MCF 10A (cell line): ENCODE data around the gene POLG. TPM values are rescaled to one million over a fixed set of nuclear protein-coding genes. Genes with fewer than 3 reads are reported as not detected.

ENCODE experiments used
- BruUV-seq: library from RNA; stranded (reverse); fragments of 400-500 nt; replicated peaks from 2 replicates; lab custom pipeline; 2021; lab: Mats Ljungman, UMichigan
- CTCF ChIA-PET: fragments of 300-600 bp; sonication (Branson Sonifier 250); formaldehyde crosslinking; extraction: SDS; loops from one replicate; lab custom pipeline; 2021; ENCODE audit warnings: antibody characterized with exemption, inconsistent platforms; lab: Yijun Ruan, JAX
- POLR2A ChIA-PET: fragments of 300-600, 350-650 bp; sonication (Branson Sonifier 250); formaldehyde crosslinking; extraction: SDS; loops from one replicate; lab custom pipeline; 2020; ENCODE audit warnings: antibody characterized with exemption, inconsistent platforms; lab: Yijun Ruan, JAX
- DNase-seq: peaks from one replicate; pipeline ENCODE4 v3.0.0-alpha.2; 2018; ENCODE audit not compliant: unreplicated experiment
- H3K27ac Mint-ChIP-seq: one replicate; pipeline ENCODE4 v1.8.0; 2022; ENCODE audit warnings: mild to moderate bottlenecking, low read depth, mixed read lengths; ENCODE audit not compliant: unreplicated experiment
- H3K27me3 Mint-ChIP-seq: one replicate; pipeline ENCODE4 v1.8.0; 2022; ENCODE audit warnings: mixed read lengths; ENCODE audit not compliant: insufficient read depth, unreplicated experiment
- H3K36me3 Mint-ChIP-seq: one replicate; pipeline ENCODE4 v1.8.0; 2022; ENCODE audit warnings: mild to moderate bottlenecking, moderate library complexity, mixed read lengths; ENCODE audit not compliant: insufficient read depth, unreplicated experiment
- H3K4me1 Mint-ChIP-seq: one replicate; pipeline ENCODE4 v1.8.0; 2022; ENCODE audit warnings: mixed read lengths; ENCODE audit not compliant: insufficient read depth, unreplicated experiment
- H3K4me3 Mint-ChIP-seq: one replicate; pipeline ENCODE4 v1.8.0; 2022; ENCODE audit warnings: mild to moderate bottlenecking, moderate library complexity, mixed read lengths; ENCODE audit not compliant: unreplicated experiment
- H3K9me3 Mint-ChIP-seq: one replicate; pipeline ENCODE4 v1.8.0; 2022; ENCODE audit warnings: mixed read lengths; ENCODE audit not compliant: unreplicated experiment
- intact Hi-C: fragments of 100-400 bp; cut with micrococcal nuclease; formaldehyde crosslinking; loops from 2 replicates; pipeline ENCODE4 v1.14.1; 2022
- total RNA-seq: library from RNA; stranded (reverse); gene quantifications from 2 replicates; pipeline ENCODE4 v1.2.3, GENCODE V29; 2022
- TF ChIP-seq, protein P1 (sequence below): fragments of 200-600 bp; IDR thresholded peaks from one replicate; pipeline ENCODE4 v1.8.0; 2022; ENCODE audit warnings: antibody characterized with exemption, mild to moderate bottlenecking; ENCODE audit not compliant: unreplicated experiment

POLG gene
- total RNA-seq, 1 experiment from 2014 or later, result 62.2 TPM

DNA sequence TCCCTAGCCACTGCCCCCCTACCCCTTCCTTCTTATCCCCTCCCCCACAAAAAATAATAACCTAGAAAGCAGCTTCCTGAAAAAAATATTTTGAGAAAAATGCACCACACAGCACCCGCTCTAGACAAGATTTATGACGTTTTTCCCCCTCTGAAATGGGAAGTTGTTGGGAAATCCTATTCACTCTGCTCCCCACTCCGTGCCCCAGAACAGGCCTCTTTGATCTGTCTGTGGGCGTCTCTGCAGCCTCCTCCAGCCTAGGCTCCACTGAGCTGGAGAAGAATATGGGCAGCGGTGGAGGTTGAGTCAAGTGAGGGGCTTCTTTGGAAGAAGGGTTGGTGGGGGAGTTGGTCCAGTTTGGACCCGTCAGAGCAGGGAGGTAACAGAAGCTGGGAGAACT lies 28.5 kb upstream of the POLG start:
- Mint-ChIP-seq H3K27me3 (peaks cover 90% of the 10 kb centered on the region), H3K27ac (no peak overlapping the region), H3K36me3 (no peaks in the 10 kb centered on the region), H3K4me3 (no peak overlapping the region), H3K9me3 (no peaks in the 10 kb centered on the region), H3K4me1 (no peaks in the 10 kb centered on the region)
- intact Hi-C loops, result no loop called here
- TF ChIP-seq, protein P1, sequence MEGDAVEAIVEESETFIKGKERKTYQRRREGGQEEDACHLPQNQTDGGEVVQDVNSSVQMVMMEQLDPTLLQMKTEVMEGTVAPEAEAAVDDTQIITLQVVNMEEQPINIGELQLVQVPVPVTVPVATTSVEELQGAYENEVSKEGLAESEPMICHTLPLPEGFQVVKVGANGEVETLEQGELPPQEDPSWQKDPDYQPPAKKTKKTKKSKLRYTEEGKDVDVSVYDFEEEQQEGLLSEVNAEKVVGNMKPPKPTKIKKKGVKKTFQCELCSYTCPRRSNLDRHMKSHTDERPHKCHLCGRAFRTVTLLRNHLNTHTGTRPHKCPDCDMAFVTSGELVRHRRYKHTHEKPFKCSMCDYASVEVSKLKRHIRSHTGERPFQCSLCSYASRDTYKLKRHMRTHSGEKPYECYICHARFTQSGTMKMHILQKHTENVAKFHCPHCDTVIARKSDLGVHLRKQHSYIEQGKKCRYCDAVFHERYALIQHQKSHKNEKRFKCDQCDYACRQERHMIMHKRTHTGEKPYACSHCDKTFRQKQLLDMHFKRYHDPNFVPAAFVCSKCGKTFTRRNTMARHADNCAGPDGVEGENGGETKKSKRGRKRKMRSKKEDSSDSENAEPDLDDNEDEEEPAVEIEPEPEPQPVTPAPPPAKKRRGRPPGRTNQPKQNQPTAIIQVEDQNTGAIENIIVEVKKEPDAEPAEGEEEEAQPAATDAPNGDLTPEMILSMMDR, result no peak
- BruUV-seq, result no TSS peak
- DNase-seq, result no peak
- ChIA-PET POLR2A (no interaction called here), CTCF (interaction anchor here (13.8 kb wide), 1 partner anchor 60 kb away, joined by 443 read pairs; no protein-coding TSS in a partner anchor)

DNA sequence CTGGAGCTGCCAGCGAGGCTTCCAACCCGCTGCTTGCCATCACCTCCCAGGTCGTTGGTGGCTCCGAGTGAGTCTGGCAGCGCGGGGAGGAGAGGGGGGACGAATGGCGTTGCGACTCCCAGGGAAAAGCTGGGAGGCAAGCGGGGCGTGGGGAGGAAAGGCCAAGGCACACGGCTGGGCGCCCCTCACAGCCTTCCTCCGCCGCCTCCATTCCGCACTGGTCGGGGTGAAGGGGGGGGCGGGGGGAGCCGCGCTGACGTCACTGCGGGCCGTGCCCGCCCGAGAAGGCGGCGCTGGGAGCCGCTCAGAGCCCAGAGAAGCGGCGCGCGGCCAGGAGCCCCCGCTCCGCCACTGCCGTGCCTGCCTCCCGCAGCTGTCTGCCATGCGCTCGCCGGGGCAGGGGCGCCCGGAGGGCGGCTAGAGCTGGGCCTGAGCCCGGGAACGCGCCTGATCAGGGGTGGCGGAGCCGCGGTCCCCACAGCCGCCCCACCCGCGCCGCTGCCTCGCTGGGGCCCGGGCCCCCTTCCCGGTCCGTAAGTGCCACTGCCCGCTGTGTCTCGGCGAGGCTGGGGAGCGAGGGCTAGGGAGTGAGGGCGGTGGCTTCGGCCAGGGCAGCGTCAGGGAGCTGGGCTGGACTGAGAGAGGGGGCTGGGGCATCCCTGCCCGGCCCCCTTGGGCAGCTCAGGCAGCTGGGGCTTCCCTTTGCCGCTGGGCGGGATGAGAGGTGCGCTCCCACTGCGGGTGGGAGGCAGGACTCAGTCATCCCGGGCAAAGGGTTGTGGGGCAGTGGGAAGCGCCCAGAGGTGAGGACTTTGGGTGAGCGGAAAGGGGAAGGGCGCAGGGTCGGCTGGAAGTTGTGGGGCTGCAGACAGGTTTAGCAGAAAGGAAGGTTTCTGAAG lies 27.8 kb upstream of the POLG start:
- ChIA-PET POLR2A (no interaction called here), CTCF (interaction anchor here (0.6 to 13.8 kb wide), 4 partner anchors 10 to 60 kb away, joined by 3 to 443 read pairs (median 47); no protein-coding TSS in a partner anchor)
- H3K36me3 Mint-ChIP-seq, result no peaks in the 10 kb centered on the region
- H3K4me3 Mint-ChIP-seq, result no peak overlapping the region
- TF ChIP-seq, protein P1, result no peak
- H3K27ac Mint-ChIP-seq, result no peak overlapping the region
- BruUV-seq, result no TSS peak
- intact Hi-C loops, result no loop called here
- H3K9me3 Mint-ChIP-seq, result no peaks in the 10 kb centered on the region
- no peaks in the 10 kb centered on the region for H3K4me1 Mint-ChIP-seq
- H3K27me3 Mint-ChIP-seq, result peaks cover 93% of the 10 kb centered on the region
- no peak for DNase-seq

DNA sequence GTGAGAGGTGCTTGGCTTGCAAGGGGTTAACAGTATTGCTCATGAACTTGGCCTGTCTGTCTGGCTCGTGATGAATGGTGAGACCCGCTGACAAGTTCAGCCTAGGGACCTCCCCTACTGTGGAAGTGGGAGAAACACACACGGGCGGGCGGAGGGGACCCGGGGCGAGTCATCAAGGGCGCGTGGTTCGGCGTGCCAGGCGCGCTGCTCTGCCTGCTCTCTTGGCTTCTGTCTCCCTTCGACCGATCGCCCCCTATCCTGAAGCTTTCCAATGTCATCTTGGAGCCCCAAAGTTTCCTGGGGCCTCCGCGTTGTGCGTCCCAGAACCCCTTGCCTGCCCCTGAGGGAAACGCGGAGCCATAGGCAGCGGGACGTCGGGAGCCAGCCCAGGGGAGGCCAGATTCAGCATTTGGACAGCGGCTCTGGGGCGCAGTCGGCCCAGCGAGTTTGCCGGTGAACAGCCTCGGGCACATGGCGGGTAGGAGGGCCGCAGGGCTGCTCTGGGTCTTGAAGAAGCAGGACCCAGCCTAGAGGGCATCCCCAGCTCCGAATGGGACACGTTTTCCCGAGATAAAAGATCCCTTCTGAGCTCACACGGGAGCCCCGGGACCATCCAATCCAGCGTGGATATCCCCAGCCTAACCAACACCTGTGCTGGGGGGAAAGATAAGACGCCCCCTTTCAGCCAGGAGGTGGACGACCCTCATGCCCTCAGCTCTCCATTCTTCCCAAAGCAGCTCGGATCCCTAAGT lies 27.0 kb upstream of the POLG start:
- Mint-ChIP-seq H3K4me3 (no peak overlapping the region), H3K36me3 (no peaks in the 10 kb centered on the region), H3K4me1 (no peaks in the 10 kb centered on the region), H3K9me3 (no peaks in the 10 kb centered on the region), H3K27ac (no peak overlapping the region), H3K27me3 (peaks cover 93% of the 10 kb centered on the region)
- CTCF ChIA-PET, result interaction anchor here (0.6 to 13.8 kb wide), 8 partner anchors 11 to 181 kb away, joined by 3 to 443 read pairs (median 4); no protein-coding TSS in a partner anchor
- no TSS peak for BruUV-seq
- intact Hi-C loops, result no loop called here
- POLR2A ChIA-PET, result no interaction called here
- TF ChIP-seq, protein P1, result no peak
- DNase-seq, result peak; percentile 48
